Activated CD4-positive, alpha-beta T cell treated with anti-CD3 and anti-CD28 coated beads, Interleukin-2, Interleukin-6, amounts not matched to agents 100 ng/mL and 50 ng/mL, durations not matched to agents 16 hours and 8 hours (primary cell): Measurements from ENCODE around the gene TPK1.
A peak's percentile ranks its signal among the peaks of the same experiment; 100 is the strongest.
"Not testable (repeated sequence)": the region's sequence is repeated elsewhere in the genome, so short reads cannot be mapped to it uniquely, and the experiment has no call there.

Experiments
- DNase-seq: peaks from one replicate; pipeline ENCODE4 v3.0.0-alpha.2; 2020

Gene TPK1

DNA sequence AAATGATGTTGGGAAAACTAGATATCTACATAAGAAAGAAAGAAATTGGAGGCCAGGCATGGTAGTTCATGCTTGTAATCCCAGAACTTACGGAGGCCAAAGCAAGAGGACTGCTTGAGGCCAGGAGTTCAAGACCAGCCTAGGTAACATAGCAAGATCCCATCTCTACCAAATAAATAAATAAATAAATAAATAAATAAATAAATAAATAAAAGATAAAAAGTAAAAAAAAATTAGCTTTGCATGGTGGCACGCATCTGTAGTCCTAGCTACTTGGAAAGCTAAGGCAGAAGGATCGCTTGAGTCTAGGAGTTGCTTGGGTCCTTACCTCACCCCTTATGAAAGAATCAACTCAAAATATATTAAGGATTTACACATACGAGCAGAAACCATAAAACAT lies 238.9 kb downstream of the TPK1 start:
- DNase-seq, result no peak

DNA sequence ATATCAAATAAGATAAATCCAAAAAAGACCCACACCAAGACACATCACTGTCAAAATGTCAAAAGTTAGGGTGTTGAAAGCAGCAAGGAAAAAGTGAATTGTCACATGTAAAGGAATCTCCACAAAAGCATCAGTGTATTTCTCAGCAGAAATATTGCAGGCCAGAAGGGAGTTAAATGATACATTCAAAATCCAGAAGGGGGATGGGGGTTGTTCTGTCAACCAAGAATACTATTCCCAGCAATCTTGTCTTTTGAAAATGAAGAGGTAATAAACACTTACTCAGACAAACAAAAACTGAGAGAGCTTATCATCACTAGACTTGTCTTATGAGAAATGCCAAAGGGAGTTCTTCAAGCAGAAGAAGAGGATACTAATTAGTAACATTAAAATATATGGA lies 241.3 kb downstream of the TPK1 start:
- no peak for DNase-seq

GRCh38 chr7:144588559-144589051 lies 247.2 kb downstream of the TPK1 start:
- no peak for DNase-seq

GRCh38 chr7:144587701-144588100 lies 248.2 kb downstream of the TPK1 start:
- no peak for DNase-seq

- no peak for DNase-seq
Measured at GRCh38 chr7:144584726-144585125, 251.1 kb downstream of the TPK1 start.

DNA sequence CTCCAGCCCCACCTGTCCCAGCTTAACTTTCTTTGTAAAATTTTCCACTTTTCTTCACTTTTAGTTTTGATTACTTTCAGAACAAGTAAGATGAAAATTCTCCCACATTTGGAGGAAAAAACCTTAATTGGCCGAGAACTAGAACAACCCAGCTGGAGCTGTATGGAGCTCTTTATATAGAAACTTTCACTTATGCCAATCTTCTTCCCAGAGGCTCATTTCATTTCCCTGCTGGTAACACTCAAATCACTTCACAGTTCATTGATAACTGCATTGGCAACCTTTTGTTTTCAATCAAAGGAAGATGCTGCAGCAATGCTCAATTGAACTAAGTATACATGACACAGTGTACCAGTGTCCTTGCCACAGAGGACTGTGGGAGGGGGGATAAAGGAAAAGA lies 256.2 kb downstream of the TPK1 start:
- no peak for DNase-seq

DNA sequence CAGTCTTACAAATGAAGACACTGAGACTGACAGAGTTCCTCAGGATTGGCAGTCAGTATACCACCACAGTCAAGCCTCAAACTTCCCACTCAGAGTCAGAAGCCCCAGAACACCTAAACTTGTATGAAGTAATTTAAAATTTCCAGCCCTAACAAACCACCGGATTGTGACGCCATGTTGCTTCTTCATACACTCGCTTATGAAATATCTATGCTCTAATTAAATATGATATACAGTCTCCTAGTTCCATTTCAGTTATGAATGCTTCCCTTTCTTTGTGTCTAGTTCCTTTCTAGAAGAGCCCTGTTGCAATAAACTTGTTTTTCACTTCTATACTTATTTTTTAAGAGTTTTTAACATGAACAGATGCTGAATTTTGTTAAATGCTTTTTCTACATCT lies 260.4 kb downstream of the TPK1 start:
- no peak for DNase-seq

GRCh38 chr7:144574753-144575152 lies 261.1 kb downstream of the TPK1 start:
- not testable (repeated sequence) for DNase-seq

DNA sequence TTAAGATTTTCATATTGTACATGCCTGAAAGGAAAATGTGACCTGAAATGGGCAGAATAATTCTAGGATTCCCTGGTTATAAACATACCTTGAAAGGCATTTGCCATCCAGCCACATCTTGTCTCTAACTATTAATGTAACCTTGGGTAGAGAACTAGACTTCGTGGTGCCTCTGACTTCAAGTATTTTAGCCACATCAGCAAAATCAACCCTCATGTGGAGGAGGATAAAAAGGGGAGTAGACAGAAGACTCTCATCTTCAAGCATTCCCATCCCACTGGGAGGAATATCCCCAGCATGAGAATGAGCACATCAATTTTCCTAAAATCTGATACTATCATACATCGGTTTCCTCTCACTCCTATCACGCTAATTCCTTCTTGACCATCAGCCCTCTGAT lies 267.6 kb downstream of the TPK1 start:
- DNase-seq, result no peak

DNA sequence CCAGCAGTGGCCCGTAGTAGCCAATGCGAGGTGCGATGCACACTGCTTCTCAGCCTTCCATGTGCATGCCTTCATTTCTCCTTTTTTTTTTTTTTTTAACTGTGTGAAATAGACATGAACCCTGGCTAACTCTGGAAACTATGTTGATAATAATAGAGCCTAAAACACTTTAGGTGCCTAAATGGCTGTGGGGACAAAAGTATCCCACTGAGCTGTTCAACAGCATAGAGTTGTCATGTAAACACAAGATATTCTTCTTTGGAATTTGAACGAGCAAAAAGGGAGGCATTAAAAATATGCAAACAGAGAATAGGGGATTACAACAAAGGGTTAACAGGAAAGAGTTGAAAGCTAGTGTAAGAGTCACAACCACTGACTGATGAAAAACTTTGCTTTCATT lies 270.3 kb downstream of the TPK1 start:
- DNase-seq, result no peak

GRCh38 chr7:144549861-144550260 lies 286.0 kb downstream of the TPK1 start:
- no peak for DNase-seq

DNA sequence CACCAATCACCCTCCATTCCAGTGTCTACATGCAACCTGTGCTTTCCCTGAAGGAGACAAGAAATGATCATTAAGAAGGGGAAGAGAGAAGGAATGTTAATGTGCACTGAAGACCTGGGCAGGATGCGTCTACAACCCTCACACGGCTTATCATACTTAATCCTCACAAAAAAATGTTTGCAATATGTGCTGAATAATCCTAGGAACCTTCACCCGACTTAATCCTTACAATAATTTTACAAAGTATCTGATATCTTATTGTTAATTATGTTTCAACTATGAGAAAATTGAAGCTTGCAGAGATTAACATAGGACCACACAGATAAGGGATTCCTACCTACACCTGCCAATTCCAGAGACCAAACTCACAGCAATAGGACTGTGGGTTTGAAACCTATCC lies 287.3 kb downstream of the TPK1 start:
- no peak for DNase-seq

DNA sequence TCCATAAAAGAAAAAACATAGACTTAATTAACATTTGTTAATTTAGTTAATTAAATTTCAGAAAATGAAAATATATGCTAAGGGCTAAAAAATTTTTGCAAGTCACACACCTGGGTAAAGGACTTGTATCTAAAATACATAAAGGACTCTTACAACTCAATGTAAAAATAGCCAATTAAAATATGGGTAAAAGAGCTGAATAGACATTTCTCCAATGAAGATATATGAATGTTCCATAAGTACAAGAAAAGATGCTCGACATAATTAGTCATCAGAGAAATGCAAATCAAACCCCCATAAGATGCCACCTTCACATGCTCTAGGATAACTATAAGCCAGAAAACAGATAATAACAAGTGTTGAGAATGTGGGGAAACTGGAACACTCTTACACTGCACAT lies 288.0 kb downstream of the TPK1 start:
- no peak for DNase-seq

DNA sequence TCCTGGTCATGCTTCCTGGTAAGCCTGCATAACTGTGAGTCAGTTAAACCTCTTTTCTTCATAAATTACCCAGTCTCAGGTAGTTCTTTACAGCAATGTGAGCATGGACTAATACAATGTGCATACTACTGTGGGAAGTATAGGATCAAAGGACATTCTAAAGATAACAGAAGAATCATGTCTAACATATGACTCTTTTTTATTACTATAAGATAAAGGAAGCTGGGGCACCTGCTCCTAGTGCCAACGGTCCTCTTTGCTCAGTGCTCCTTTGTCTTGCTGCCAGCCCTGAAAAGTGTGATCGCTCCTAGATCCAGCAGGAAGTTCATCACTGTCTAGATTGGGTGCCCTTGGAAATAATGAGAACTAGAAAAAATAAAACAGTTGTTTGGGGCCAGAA lies 289.1 kb downstream of the TPK1 start:
- DNase-seq, result no peak

DNA sequence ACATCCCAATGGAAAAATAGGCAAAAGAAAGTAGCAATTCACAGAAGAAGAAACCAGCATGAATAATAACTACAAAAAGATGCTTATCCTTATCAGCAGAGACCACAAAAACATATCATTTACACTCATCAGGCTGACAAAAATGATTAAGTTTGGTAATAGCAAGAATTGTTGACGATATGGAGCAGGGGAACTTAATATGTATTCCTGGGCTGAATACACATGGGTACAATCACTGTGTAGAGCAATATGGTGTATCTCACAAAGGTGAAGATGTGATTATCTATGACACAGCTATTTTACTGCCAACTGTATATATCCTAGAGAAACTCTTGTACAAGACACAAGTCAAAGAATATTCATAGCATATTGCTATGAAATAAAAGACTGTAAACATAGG lies 290.5 kb downstream of the TPK1 start:
- no peak for DNase-seq

DNA sequence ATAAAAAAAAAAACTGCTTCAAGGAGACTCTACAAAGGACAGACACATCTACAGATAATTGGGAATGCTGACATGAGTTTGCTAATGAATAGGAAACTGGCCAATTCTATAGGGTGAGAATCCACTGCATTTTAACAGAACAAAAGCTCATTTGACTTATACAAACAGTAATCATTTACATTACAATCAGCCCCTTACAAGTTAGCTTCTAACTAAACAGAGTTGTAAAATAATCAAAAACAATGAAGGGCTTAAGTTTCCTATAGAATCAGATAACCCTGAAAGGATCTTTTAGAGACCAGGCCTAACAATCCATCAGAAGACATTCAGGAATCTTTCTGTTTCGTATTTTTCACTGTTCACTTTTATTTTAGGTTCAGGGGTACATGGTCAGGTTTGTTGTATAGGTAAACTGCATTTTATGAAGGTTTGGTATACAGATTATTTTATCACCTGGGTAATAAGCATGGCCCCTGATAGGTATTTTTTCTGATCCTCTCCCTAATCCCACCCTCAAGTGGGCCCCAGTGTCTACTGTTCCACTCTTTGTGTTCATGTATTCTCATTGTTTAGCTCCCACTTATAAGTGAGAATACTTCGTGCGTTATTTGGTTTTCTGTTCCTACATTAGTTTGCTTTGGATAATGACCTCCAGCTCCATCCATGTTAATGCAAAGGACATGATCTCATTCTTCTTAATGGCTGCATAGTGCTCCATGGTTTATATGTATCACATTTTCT lies 301.0 kb downstream of the TPK1 start:
- DNase-seq, result no peak

- no peak for DNase-seq
Measured at GRCh38 chr7:144534196-144534595, 301.7 kb downstream of the TPK1 start.

- DNase-seq, result no peak
Measured at GRCh38 chr7:144531181-144531580, 304.7 kb downstream of the TPK1 start.

DNA sequence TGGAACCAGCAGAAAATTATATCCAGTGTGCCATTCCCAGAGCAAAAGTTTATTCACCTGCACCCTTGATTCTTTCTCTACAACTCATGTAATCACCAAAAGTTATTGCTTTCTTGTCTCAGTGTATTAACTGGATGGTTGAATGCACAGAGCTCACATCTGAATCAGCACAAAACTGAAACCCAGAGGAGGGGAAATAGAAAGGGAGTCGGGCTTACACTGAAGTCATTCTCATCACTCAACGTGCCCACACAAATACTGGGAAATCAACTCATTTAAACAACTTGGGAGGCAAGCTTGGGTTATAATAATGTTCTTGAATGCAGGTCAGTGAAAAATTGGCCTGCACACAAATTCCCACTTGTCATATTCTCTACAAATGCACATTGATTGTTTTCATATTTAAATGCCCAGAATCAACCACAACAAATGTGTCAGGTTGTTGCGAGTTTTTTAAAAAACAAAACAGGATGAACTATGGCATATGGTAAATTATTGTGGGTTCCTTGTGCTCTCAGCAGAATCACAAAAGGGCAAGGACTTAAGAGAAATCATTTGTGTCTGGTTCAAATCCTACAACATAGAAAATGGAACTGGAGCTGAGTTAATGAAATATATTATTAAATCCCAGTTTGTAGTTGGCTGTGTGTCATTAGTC lies 306.5 kb downstream of the TPK1 start:
- DNase-seq, result peak; percentile 23

DNA sequence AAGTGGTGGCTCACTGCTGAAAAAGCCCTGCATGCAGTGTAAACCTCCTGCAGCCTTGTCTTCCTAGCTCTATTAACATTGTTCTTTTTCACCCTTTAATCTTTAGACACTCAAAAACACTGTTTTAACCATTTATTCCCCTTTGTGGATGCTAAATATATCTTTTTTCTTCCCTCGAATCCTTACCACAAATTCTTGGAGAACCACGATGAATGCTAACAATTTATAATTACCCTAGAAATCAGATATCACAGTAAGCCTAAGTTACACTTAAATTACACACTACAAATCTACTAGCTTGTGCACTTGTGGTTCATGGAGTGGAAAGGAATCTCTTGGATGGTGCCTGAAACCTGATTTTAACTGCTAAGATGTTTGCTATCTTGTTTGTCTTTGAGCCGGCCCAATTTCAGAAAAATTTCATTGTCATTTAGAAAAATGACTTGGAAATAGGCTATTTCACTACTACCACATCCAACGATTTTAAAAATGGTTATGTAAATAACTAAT lies 307.3 kb downstream of the TPK1 start:
- no peak for DNase-seq

GRCh38 chr7:144527051-144527471 lies 308.8 kb downstream of the TPK1 start:
- DNase-seq, result no peak

DNA sequence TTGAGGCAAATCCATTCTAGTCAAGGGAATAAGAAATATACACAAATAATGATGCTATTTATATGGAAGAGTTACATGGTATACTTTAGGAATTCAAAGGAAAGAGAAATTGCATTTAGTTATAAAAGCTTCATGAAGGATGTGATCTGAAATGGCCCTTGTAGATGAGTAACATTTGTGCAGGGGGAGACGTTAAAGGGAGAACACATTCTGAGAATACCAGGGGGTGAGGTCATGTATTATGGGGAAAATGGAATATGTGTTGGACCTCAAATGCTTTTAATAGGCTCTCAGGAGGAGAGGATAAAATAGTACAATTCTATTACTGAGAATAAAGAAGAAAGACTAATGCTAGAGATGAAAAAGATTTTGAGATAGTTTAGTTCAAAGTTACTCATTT lies 309.9 kb downstream of the TPK1 start:
- DNase-seq, result no peak

DNA sequence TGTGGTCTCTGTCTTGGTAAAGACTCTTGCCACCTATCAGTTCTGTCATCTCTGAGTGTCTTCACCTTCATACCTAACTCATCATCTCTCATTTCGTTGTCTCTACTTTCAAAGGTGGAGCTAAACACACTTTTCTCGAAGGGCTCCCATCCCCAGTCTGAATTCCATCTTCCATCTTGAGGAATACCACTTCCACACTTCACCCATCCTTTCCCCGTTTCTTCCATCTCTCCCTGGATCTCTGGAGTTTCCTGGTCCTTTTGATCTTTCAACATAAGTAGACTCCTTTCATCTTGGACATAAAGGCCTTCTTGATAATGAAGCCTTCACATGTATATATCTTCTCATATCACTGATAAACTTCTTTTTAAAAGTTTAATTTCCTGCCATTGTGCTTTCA lies 311.6 kb downstream of the TPK1 start:
- no peak for DNase-seq

DNA sequence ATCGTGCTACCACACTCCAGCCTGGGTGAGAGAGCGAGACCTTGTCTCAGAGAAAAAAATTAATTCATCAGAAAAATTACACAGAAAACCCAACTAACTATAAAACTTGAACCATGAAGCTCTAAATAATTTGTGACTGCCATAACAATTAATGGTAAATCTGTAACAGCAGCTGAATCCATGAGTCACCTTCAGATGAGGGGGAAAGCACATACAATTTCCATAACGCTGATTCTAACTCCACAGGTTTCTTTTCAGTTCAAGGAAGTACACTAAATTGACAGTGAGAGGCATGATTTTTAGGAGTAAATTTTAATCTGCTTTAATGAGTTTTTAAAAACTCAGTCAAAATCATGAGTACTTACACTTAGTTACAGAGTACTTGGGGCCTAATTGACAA lies 312.2 kb downstream of the TPK1 start:
- DNase-seq, result no peak

DNA sequence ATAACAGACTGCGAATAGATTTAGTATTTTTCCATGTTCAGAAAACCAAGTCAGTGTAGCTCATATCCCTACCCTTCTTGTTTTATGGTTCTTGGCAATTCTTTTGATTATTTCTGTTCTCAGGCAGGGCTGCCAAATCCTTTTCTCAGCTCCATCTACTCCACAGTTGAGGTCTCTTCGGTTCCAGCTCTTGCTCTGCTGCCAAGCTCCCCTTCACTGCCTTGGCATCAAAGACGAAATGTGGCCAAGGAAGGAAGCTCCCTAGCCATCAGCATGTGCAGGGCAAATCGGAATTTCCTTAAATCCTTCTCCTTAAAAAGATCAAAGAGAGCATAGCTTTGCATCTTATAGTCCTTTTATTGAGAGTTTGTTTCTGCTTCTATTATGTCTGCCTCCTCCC lies 315.9 kb downstream of the TPK1 start:
- DNase-seq, result no peak
